BLaER1 (cell line): ENCODE data around the gene WDR48.
A peak's percentile ranks its signal among the peaks of the same experiment; 100 is the strongest.

Source experiments
- H3K27ac ChIP-seq: shearing (Covaris generic); formaldehyde crosslinking; 2 replicates; pipeline ENCODE4 v1.8.1; 2022
- H3K27me3 ChIP-seq: shearing (Covaris generic); formaldehyde crosslinking; 2 replicates; pipeline ENCODE4 v1.8.1; 2022
- H3K36me3 ChIP-seq: shearing (Covaris generic); formaldehyde crosslinking; 2 replicates; pipeline ENCODE4 v1.8.1; 2022
- H3K4me1 ChIP-seq: shearing (Covaris generic); formaldehyde crosslinking; 2 replicates; pipeline ENCODE4 v1.8.1; 2022
- H3K4me2 ChIP-seq: shearing (Covaris generic); formaldehyde crosslinking; 2 replicates; pipeline ENCODE4 v1.8.1; 2022
- H3K4me3 ChIP-seq: shearing (Covaris generic); formaldehyde crosslinking; 2 replicates; pipeline ENCODE4 v1.8.1; 2022
- H3K9ac ChIP-seq: shearing (Covaris generic); formaldehyde crosslinking; 2 replicates; pipeline ENCODE4 v1.8.1; 2022
- H3K9me3 ChIP-seq: shearing (Covaris generic); formaldehyde crosslinking; 2 replicates; pipeline ENCODE4 v1.8.1; 2022
- H4K20me1 ChIP-seq: shearing (Covaris generic); formaldehyde crosslinking; 2 replicates; pipeline ENCODE4 v1.8.1; 2022
- Cebpa-rat ChIP-seq: shearing (Covaris generic); IDR thresholded peaks from 2 replicates; pipeline ENCODE4 v1.8.1; 2022

WDR48 gene

GRCh38 chr3:39142067-39142466, 90.3 kb downstream of the WDR48 start:
- Histone ChIP-seq H4K20me1 (peaks cover 83% of the 10 kb centered on the region), H3K27me3 (no peaks in the 10 kb centered on the region), H3K4me3 (no peak overlapping the region), H3K9ac (0 out of 2 replicates have a peak overlapping the region, but pooled peaks have one; percentile 6), H3K27ac (peak overlapping the region; percentile 74), H3K4me1 (peaks cover 70% of the 10 kb centered on the region), H3K36me3 (peaks cover 89% of the 10 kb centered on the region), H3K9me3 (no peaks in the 10 kb centered on the region), H3K4me2 (peak overlapping the region; percentile 98)
- TF ChIP-seq Cebpa-rat = no peak

GRCh38 chr3:39143051-39143885, 91.5 kb downstream of the WDR48 start:
- Histone ChIP-seq H3K4me1 (peaks cover 78% of the 10 kb centered on the region), H3K27me3 (no peaks in the 10 kb centered on the region), H3K4me2 (peak overlapping the region; percentile 98), H3K9ac (0 out of 2 replicates have a peak overlapping the region, but pooled peaks have one; percentile 51), H3K36me3 (peaks cover 77% of the 10 kb centered on the region), H4K20me1 (peaks cover 83% of the 10 kb centered on the region), H3K9me3 (no peaks in the 10 kb centered on the region), H3K4me3 (no peak overlapping the region), H3K27ac (peak overlapping the region; percentile 74; the same call in 1 of the 2 replicates)
- TF ChIP-seq Cebpa-rat = no peak

GRCh38 chr3:39144095-39144747, 92.4 kb downstream of the WDR48 start:
- Histone ChIP-seq H3K4me3 (no peak overlapping the region), H3K27ac (peak overlapping the region; percentile 74; the same call in 1 of the 2 replicates), H4K20me1 (peaks cover 75% of the 10 kb centered on the region), H3K27me3 (no peaks in the 10 kb centered on the region), H3K9ac (0 out of 2 replicates have a peak overlapping the region, but pooled peaks have one; percentile 15), H3K9me3 (no peaks in the 10 kb centered on the region), H3K36me3 (peaks cover 72% of the 10 kb centered on the region), H3K4me1 (peaks cover 88% of the 10 kb centered on the region), H3K4me2 (peak overlapping the region; percentile 98)
- TF ChIP-seq Cebpa-rat = no peak

- Histone ChIP-seq H3K27ac (no peak overlapping the region), H3K4me3 (no peak overlapping the region), H4K20me1 (peaks cover 70% of the 10 kb centered on the region), H3K27me3 (no peaks in the 10 kb centered on the region), H3K9me3 (no peaks in the 10 kb centered on the region), H3K4me2 (peak overlapping the region; percentile 98), H3K4me1 (peaks cover 94% of the 10 kb centered on the region), H3K9ac (no peak overlapping the region), H3K36me3 (peaks cover 68% of the 10 kb centered on the region)
- TF ChIP-seq Cebpa-rat = no peak
Measured at GRCh38 chr3:39144748-39145380, 93.0 kb downstream of the WDR48 start.

GRCh38 chr3:39146083-39146501, 94.3 kb downstream of the WDR48 start:
- Histone ChIP-seq H3K4me3 (peak overlapping the region; percentile 100), H3K4me1 (peaks cover 97% of the 10 kb centered on the region), H4K20me1 (peaks cover 67% of the 10 kb centered on the region), H3K27me3 (no peaks in the 10 kb centered on the region), H3K9ac (peak overlapping the region; percentile 97), H3K27ac (peak overlapping the region; percentile 99), H3K36me3 (peaks cover 56% of the 10 kb centered on the region), H3K4me2 (peak overlapping the region; percentile 98), H3K9me3 (no peaks in the 10 kb centered on the region)
- TF ChIP-seq Cebpa-rat = no peak
